Esophagus squamous epithelium (tissue), 5 donors: ENCODE data around the gene ARHGAP26. TPM values are rescaled to one million over a fixed set of nuclear protein-coding genes. Genes with fewer than 3 reads are reported as not detected.
A peak's percentile ranks its signal among the peaks of the same experiment; 100 is the strongest.

Experiments
- DNase-seq: peaks from one replicate; lab custom pipeline; 2025; lab: John Stamatoyannopoulos, UW
- H3K27ac ChIP-seq, 4 donors: fragments of 200-600 bp; sonication (generic); one replicate each; pipeline ENCODE4 v1.5.1; 2016 to 2019; ENCODE audit warnings: mild to moderate bottlenecking in 1 of 4
- H3K27me3 ChIP-seq, 4 donors: fragments of 200-600 bp; sonication (generic); 1 replicate in 3 of 4; 2 replicates in 1 of 4; pipeline versions ENCODE4 v1.5.1 to v1.6.0; 2017 to 2021; ENCODE audit warnings: antibody characterized with exemption in 1 of 4
- H3K36me3 ChIP-seq, 3 donors: fragments of 200-600 bp; sonication (generic); one replicate each; pipeline ENCODE4 v1.5.1; 2016 to 2019
- H3K4me1 ChIP-seq, 3 donors: fragments of 200-600 bp; sonication (generic); one replicate each; pipeline ENCODE4 v1.5.1; 2017 to 2019
- H3K4me3 ChIP-seq, 4 donors: fragments of 200-600 bp; sonication (generic); 1 replicate in 3 of 4; 2 replicates in 1 of 4; pipeline ENCODE4 v1.5.1; 2016 to 2019; ENCODE audit warnings: mild to moderate bottlenecking in 2 of 4, moderate library complexity in 1 of 4
- H3K9me3 ChIP-seq, 3 donors: fragments of 200-600 bp; sonication (generic); one replicate each; pipeline ENCODE4 v1.5.1; 2016 to 2019
- CTCF ChIP-seq, 6 experiments: fragments of 450-650 bp in 4 of 6; fragments of 200-600 bp in 2 of 6; sonication (generic) in 2 of 6; IDR thresholded peaks; one replicate each; pipeline ENCODE4 v1.5.1; 2016 to 2019; ENCODE audit warnings: antibody characterized with exemption in 6 of 6, mild to moderate bottlenecking in 4 of 6, moderate library complexity in 4 of 6
- POLR2A ChIP-seq, 4 donors: fragments of 450-650 bp; IDR thresholded peaks; one replicate each; pipeline ENCODE4 v1.6.1; 2017; ENCODE audit warnings: antibody characterized with exemption in 4 of 4, mild to moderate bottlenecking in 4 of 4, moderate library complexity in 3 of 4
- WGBS, 2 donors: methylation state at CpG; one replicate each; pipeline ENCODE4 v1.1.5; 2018; 5-methylcytosine and 5-hydroxymethylcytosine counted together
- intact Hi-C: fragments of 100-400 bp; cut with DNase I; formaldehyde crosslinking; loops from one replicate; pipeline ENCODE4 v1.15.0; 2022
- total RNA-seq, 4 donors: library from RNA; depleted of rRNA; stranded (reverse); fragments of >200 nt; gene quantifications; one replicate each; pipeline ENCODE4 v1.1.0, GENCODE V29; 2016
- donor health status: DM: yes; HTN: yes; CAD: no.

The ARHGAP26 gene
- total RNA-seq, 4 donors from 2014 or later = 4.4 to 18.7 (median 15.4) TPM

DNA sequence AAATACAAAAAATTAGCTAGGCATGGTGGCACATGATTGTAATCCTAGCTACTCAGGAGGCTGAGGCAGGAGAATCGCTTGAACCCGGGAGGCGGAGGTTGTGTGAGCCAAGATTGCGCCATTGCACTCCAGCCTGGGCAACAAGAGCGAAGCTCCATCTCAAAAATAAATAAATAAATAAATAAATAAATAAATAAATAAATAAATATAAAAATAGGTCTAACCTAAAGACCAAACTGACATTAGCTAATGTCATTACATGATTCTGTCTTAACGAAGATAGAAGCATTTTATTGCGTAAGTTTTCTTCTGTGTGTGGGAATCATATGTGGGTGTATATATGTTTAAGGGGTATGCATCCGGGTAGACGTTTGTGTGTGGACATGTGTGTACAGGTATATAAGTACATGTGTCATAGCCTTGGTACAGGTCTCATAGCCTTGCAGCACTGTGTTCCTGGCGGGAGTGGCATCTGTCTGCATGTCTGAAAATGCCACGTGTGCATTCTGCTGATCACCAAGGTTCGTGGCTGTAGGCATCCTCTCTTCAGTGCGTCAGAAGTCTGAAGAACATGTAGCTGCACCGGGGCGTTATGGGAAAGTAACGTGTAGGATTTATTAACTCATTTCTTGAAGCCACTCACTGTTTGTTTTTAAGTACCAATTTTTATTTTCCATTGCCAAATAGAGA lies 335.2 kb downstream of the ARHGAP26 start:
- 57 to 80% methylated on average over 15 to 16 of the region's 16 CpGs for WGBS, 2 donors
- no peaks in the 10 kb centered on the region for H3K27me3 ChIP-seq
- TF ChIP-seq POLR2A (IDR thresholded peaks at IDR 0.05) (no peak), CTCF (IDR thresholded peaks at IDR 0.05) (no peak)
- H3K9me3 ChIP-seq = no peaks in the 10 kb centered on the region
- intact Hi-C loops = no loop called here
- no peak overlapping the region for H3K4me3 ChIP-seq
- peaks cover 0 to 9% (median 3%) of the 10 kb centered on the region in 3 donors for H3K4me1 ChIP-seq
- no peak for DNase-seq
- H3K27ac ChIP-seq = no peak overlapping the region
- no peaks in the 10 kb centered on the region for H3K36me3 ChIP-seq

DNA sequence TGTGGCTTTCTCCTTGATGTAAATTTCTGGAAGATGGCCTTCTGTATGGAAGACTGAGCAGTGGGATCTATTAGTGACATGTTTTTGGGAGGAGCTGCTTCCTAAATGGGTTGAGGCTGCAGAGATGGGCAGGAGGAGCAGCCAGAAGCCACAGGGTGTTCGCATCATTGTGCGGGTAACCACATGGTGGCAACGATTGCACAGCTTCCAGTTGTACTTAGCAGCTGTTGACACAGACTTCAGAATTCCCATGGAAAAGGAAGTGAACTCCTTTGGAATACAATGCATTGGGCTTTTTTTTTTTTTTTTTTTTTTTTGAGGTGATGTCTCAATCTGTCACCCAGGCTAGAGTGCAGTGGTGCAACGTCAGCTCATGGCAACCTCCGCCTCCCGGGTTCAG lies 336.0 kb downstream of the ARHGAP26 start:
- Histone ChIP-seq H3K4me1 (peaks cover 4 to 17% (median 8%) of the 10 kb centered on the region in 3 donors), H3K4me3 (no peak overlapping the region), H3K27me3 (no peaks in the 10 kb centered on the region), H3K36me3 (no peaks in the 10 kb centered on the region), H3K27ac (no peak overlapping the region), H3K9me3 (no peaks in the 10 kb centered on the region)
- intact Hi-C loops = no loop called here
- TF ChIP-seq CTCF (IDR thresholded peaks at IDR 0.05) (peak in 1 of 6 experiments; percentile 22), POLR2A (IDR thresholded peaks at IDR 0.05) (no peak)
- whole genome bisulfite sequencing, 2 donors = 60 to 67% methylated on average over 2 to 6 of the region's 6 CpGs
- DNase-seq = no peak

GRCh38 chr5:143108498-143109128 lies 338.4 kb downstream of the ARHGAP26 start:
- no peaks in the 10 kb centered on the region for H3K36me3 ChIP-seq
- no peaks in the 10 kb centered on the region for H3K9me3 ChIP-seq
- WGBS, 2 donors = 46 to 56% methylated on average over 3 of the region's 3 CpGs
- no peaks in the 10 kb centered on the region for H3K27me3 ChIP-seq
- no peak for DNase-seq
- H3K27ac ChIP-seq = no peak overlapping the region
- intact Hi-C loops = no loop called here
- no peak for TF ChIP-seq POLR2A (IDR thresholded peaks at IDR 0.05)
- no peak overlapping the region for H3K4me3 ChIP-seq
- H3K4me1 ChIP-seq = peaks cover 4 to 22% (median 8%) of the 10 kb centered on the region in 3 donors

- TF ChIP-seq POLR2A (IDR thresholded peaks at IDR 0.05) (no peak), CTCF (IDR thresholded peaks at IDR 0.05) (no peak)
- intact Hi-C loops = no loop called here
- H3K27me3 ChIP-seq = no peaks in the 10 kb centered on the region
- no peaks in the 10 kb centered on the region for H3K9me3 ChIP-seq
- peaks cover 4 to 20% (median 8%) of the 10 kb centered on the region in 3 donors for H3K4me1 ChIP-seq
- no peak overlapping the region for H3K27ac ChIP-seq
- no peak for DNase-seq
- H3K36me3 ChIP-seq = no peaks in the 10 kb centered on the region
- no peak overlapping the region for H3K4me3 ChIP-seq
- 8 to 17% methylated on average over 1 of the region's 1 CpG for WGBS, 2 donors
These were observed 340.4 kb downstream of the ARHGAP26 start for GRCh38 chr5:143110591-143110990.

GRCh38 chr5:143111799-143112198 lies 341.6 kb downstream of the ARHGAP26 start:
- WGBS, 2 donors = 90 to 94% methylated on average over 4 to 5 of the region's 5 CpGs
- H3K27me3 ChIP-seq = no peaks in the 10 kb centered on the region
- H3K4me1 ChIP-seq = peaks cover 4 to 14% (median 8%) of the 10 kb centered on the region in 3 donors
- no peak overlapping the region for H3K4me3 ChIP-seq
- TF ChIP-seq CTCF (IDR thresholded peaks at IDR 0.05) (no peak), POLR2A (IDR thresholded peaks at IDR 0.05) (no peak)
- intact Hi-C loops = no loop called here
- no peaks in the 10 kb centered on the region for H3K36me3 ChIP-seq
- H3K9me3 ChIP-seq = no peaks in the 10 kb centered on the region
- H3K27ac ChIP-seq = no peak overlapping the region
- DNase-seq = no peak
